OCI-LY3 (cell line): ENCODE data around the gene CHID1.

ENCODE experiments used
- H2AFZ ChIP-seq: fragments of 200-600, 300-600 bp; shearing (Covaris generic); 2 replicates; pipeline ENCODE4 v1.6.0; 2014; ENCODE audit warnings: antibody characterized with exemption, low read depth, low read length
- H3K27ac ChIP-seq: fragments of 200-600, 300-600 bp; sonication (generic); 2 replicates; pipeline ENCODE4 v1.5.1; 2014; ENCODE audit warnings: mild to moderate bottlenecking, low read length, moderate library complexity, mixed read lengths
- H3K27me3 ChIP-seq: fragments of 200-600, 300-600 bp; sonication (generic); 2 replicates; pipeline ENCODE4 v1.6.1; 2014; ENCODE audit warnings: low read depth, low read length, mixed read lengths
- H3K36me3 ChIP-seq: fragments of 200-600, 300-600 bp; sonication (generic); replicated peaks from 2 replicates; pipeline ENCODE3; 2014; ENCODE audit warnings: low read depth, low read length, mixed read lengths
- H3K4me1 ChIP-seq: fragments of 300-600, 200-600 bp; sonication (generic); 2 replicates; pipeline ENCODE4 v1.6.1; 2014; ENCODE audit warnings: low read length, mixed read lengths
- H3K4me2 ChIP-seq: fragments of 200-600, 300-600 bp; sonication (generic); 2 replicates; pipeline ENCODE4 v1.6.1; 2014; ENCODE audit warnings: low read length, mixed read lengths
- H3K4me3 ChIP-seq: fragments of 300-600, 200-600 bp; sonication (generic); 2 replicates; pipeline ENCODE4 v1.5.1; 2014; ENCODE audit warnings: antibody characterized with exemption, mild to moderate bottlenecking, low read length, moderate library complexity
- H3K79me2 ChIP-seq: fragments of 300-600, 200-600 bp; shearing (Covaris generic); 2 replicates; pipeline ENCODE4 v1.6.1; 2014; ENCODE audit warnings: mild to moderate bottlenecking, low read length, mixed read lengths
- H3K9ac ChIP-seq: fragments of 300-600, 200-600 bp; shearing (Covaris generic); 2 replicates; pipeline ENCODE4 v1.6.0; 2014; ENCODE audit warnings: mild to moderate bottlenecking, low read length, moderate library complexity
- H3K9me3 ChIP-seq: fragments of 200-600, 300-600 bp; shearing (Covaris generic); 2 replicates; pipeline ENCODE4 v1.6.1; 2014; ENCODE audit warnings: low read length, mixed read lengths; ENCODE audit not compliant: insufficient read depth
- H4K20me1 ChIP-seq: fragments of 200-600, 300-600 bp; sonication (generic); 2 replicates; pipeline ENCODE4 v1.6.1; 2016; ENCODE audit warnings: low read length, mixed read lengths; ENCODE audit not compliant: insufficient read depth
- CTCF ChIP-seq: fragments of 200-600, 300-600 bp; sonication (generic); IDR thresholded peaks from 2 replicates; pipeline ENCODE4 v1.5.1; 2014; ENCODE audit warnings: antibody characterized with exemption, low read length, low read depth
- EZH2phosphoT487 ChIP-seq: fragments of 200-600 bp; shearing (Covaris generic); IDR thresholded peaks from 2 replicates; pipeline ENCODE4 v1.6.1; 2018; ENCODE audit warnings: antibody characterized with exemption, mixed run types, low read depth

Gene CHID1

GRCh38 chr11:863023-863909 lies 47.3 kb downstream of the CHID1 start:
- H4K20me1 ChIP-seq = no peaks in the 10 kb centered on the region
- H2AFZ ChIP-seq = no peak overlapping the region
- H3K4me1 ChIP-seq = no peaks in the 10 kb centered on the region
- H3K27ac ChIP-seq = no peak overlapping the region
- H3K36me3 ChIP-seq = no peaks in the 10 kb centered on the region
- no peaks in the 10 kb centered on the region for H3K79me2 ChIP-seq
- no peak for TF ChIP-seq CTCF
- no peak for TF ChIP-seq EZH2phosphoT487
- H3K27me3 ChIP-seq = no peaks in the 10 kb centered on the region
- no peak overlapping the region for H3K4me3 ChIP-seq
- no peak overlapping the region for H3K9ac ChIP-seq
- H3K4me2 ChIP-seq = no peak overlapping the region
- H3K9me3 ChIP-seq = no peaks in the 10 kb centered on the region

DNA sequence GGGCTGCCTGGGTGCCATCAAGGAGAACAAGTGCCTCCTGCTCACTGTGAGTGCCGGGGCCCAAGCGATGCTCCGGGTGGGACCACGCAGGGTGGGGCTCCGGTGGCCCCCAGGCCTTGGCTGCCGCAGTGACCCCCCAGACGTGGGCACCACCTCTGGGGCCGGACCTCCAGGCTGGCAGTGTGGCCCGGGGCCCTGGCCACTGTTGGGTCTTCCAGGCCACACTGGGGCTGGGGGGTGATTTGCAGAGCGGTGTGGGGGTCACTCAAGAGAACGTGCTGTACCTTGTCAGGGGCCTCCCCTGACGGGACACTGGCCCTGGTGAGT lies 48.0 kb downstream of the CHID1 start:
- Histone ChIP-seq H3K9me3 (no peaks in the 10 kb centered on the region), H3K4me3 (no peak overlapping the region), H3K27ac (no peak overlapping the region), H3K36me3 (no peaks in the 10 kb centered on the region), H4K20me1 (no peaks in the 10 kb centered on the region), H3K9ac (no peak overlapping the region), H3K4me2 (no peak overlapping the region), H3K79me2 (no peaks in the 10 kb centered on the region), H3K27me3 (no peaks in the 10 kb centered on the region), H2AFZ (no peak overlapping the region), H3K4me1 (no peaks in the 10 kb centered on the region)
- no peak for TF ChIP-seq CTCF
- no peak for TF ChIP-seq EZH2phosphoT487

DNA sequence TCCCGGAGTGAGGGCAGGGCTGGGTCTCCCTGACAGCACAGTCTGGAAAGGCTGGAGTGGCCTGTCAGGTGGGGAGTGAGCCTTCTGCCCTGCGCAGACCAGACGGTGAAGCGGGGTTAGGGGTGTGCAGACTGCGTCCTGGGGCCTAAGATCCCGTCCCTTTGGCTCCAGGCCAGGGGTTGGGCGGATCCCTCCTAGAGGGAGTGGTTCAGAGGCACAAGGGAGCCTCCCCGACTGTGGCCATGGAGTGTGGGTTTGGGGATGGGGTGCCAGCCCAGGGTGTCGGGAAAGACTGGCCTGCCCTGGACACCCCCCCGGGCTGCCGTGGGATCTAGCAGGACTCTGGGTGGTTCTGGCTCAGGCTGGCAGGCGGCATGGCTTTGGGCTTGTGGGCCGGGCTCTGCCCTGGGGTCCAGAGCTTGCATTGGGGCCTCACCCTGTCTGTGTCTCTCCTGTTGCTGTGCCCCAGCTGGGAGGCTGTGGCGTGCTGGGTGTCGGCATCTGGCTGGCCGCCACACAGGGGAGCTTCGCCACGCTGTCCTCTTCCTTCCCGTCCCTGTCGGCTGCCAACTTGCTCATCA lies 48.4 kb downstream of the CHID1 start:
- no peaks in the 10 kb centered on the region for H4K20me1 ChIP-seq
- H3K27ac ChIP-seq = no peak overlapping the region
- no peak overlapping the region for H3K4me3 ChIP-seq
- no peak overlapping the region for H3K4me2 ChIP-seq
- no peaks in the 10 kb centered on the region for H3K27me3 ChIP-seq
- no peaks in the 10 kb centered on the region for H3K36me3 ChIP-seq
- H3K9ac ChIP-seq = no peak overlapping the region
- H2AFZ ChIP-seq = no peak overlapping the region
- no peak for TF ChIP-seq CTCF
- TF ChIP-seq EZH2phosphoT487 = no peak
- H3K9me3 ChIP-seq = no peaks in the 10 kb centered on the region
- H3K79me2 ChIP-seq = no peaks in the 10 kb centered on the region
- H3K4me1 ChIP-seq = no peaks in the 10 kb centered on the region

- no peaks in the 10 kb centered on the region for H3K79me2 ChIP-seq
- no peak overlapping the region for H3K4me2 ChIP-seq
- H3K4me3 ChIP-seq = no peak overlapping the region
- no peaks in the 10 kb centered on the region for H4K20me1 ChIP-seq
- no peaks in the 10 kb centered on the region for H3K4me1 ChIP-seq
- no peak overlapping the region for H3K27ac ChIP-seq
- TF ChIP-seq EZH2phosphoT487 = no peak
- no peak for TF ChIP-seq CTCF
- H3K27me3 ChIP-seq = no peaks in the 10 kb centered on the region
- H3K9me3 ChIP-seq = no peaks in the 10 kb centered on the region
- no peak overlapping the region for H3K9ac ChIP-seq
- H2AFZ ChIP-seq = no peak overlapping the region
- no peaks in the 10 kb centered on the region for H3K36me3 ChIP-seq
Observed at GRCh38 chr11:861105-861479, 49.5 kb downstream of the CHID1 start.
